22Rv1 (cell line): ENCODE measurements around the gene EPHB1.

Experiments used
- CTCF ChIP-seq: fragments of 450-650 bp; IDR thresholded peaks from 2 replicates; pipeline ENCODE4 v1.5.1; 2017; ENCODE audit warnings: mild to moderate bottlenecking
- ZFX ChIP-seq: fragments of 450-650 bp; IDR thresholded peaks from 2 replicates; pipeline ENCODE4 v1.6.1; 2017; ENCODE audit warnings: antibody characterized with exemption, borderline replicate concordance

DNA sequence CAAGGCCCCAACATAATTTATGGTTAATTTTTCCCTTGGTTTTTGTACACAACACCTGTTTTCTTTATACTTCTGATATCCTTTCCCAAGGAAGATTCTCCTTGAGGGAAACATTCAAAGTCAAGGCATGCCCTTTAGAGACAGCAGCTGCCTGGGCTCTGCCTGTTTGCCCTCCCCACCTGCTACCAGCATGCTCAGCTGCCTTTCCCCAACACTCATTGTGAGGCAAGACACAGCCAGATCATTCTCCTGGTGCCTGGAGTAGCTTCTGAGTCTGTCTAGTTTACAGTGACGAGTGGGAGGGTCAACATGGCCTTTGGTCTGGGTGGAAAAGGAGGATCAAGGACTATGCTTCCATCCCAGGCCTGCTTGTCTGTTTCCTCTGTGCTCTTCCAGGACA, 132.5 kb downstream of the EPHB1 start:
- no peak for TF ChIP-seq CTCF
- no peak for TF ChIP-seq ZFX
